HepG2 (cell line): ENCODE results near the gene TEAD4. TPM values are rescaled to one million over a fixed set of nuclear protein-coding genes. Genes with fewer than 3 reads are reported as not detected.

ENCODE experiments used
- ATAC-seq: fragments of 200-7000 bp; cut with Tn5 transposase; 3 replicates; pipeline ENCODE4 v1.9.1; 2020; ENCODE audit warnings: mild to moderate bottlenecking, moderate library complexity
- BruUV-seq: library from RNA; stranded (reverse); fragments of 400-500 nt; replicated peaks from 2 replicates; lab custom pipeline; 2021; lab: Mats Ljungman, UMichigan
- CTCF ChIA-PET: fragments of 300-600 bp; formaldehyde crosslinking; extraction: SDS; loops from one replicate; lab custom pipeline; 2021; ENCODE audit warnings: low total read pairs, inconsistent platforms, low intra/inter-chr PET ratio; lab: Yijun Ruan, JAX
- POLR2A ChIA-PET: fragments of 350-600 bp; sonication (Branson Sonifier 250); formaldehyde crosslinking; loops from one replicate; lab custom pipeline; 2020; ENCODE audit warnings: antibody characterized with exemption, inconsistent platforms; lab: Yijun Ruan, JAX
- DNase-seq: peaks from one replicate; pipeline ENCODE4 v3.0.0-alpha.2; 2015; ENCODE audit warnings: low spot score
- FAIRE-seq: peaks from 3 replicates; lab custom pipeline; 2011; peaks lifted over from hg19 to GRCh38; lab: Jason Lieb, UNC
- H2AFZ ChIP-seq: one replicate; pipeline ENCODE4 v1.6.1; 2011; ENCODE audit warnings: low read length, inconsistent platforms
- H3K27ac ChIP-seq: fragments of 300-600 bp; 3 replicates; pipeline ENCODE4 v1.8.0; 2011; ENCODE audit warnings: mixed run types, mild to moderate bottlenecking, mixed read lengths, low read length, inconsistent platforms; ENCODE audit not compliant: insufficient read depth; ENCODE audit errors: extremely low read length
- H3K27me3 ChIP-seq, 2 experiments: fragments of 200-600 bp in 1 of 2; 2 replicates in 1 of 2; 3 replicates in 1 of 2; pipeline versions ENCODE4 v1.6.0 to v1.8.0; 2011; ENCODE audit warnings: low read length in 2 of 2, mild to moderate bottlenecking in 2 of 2, moderate library complexity in 2 of 2, inconsistent platforms in 1 of 2; ENCODE audit not compliant: insufficient read depth in 2 of 2, control insufficient read depth in 1 of 2
- H3K36me3 ChIP-seq, 2 experiments: fragments of 200-600 bp in 1 of 2; replicated peaks in 1 of 2; 2 replicates in 1 of 2; 3 replicates in 1 of 2; pipeline versions ENCODE4 v1.5.1 to v1.8.0; 2011; ENCODE audit warnings: low read length in 2 of 2, inconsistent platforms in 1 of 2; ENCODE audit not compliant: insufficient read depth in 2 of 2, control insufficient read depth in 1 of 2
- H3K4me1 ChIP-seq: 2 replicates; pipeline ENCODE4 v1.5.1; 2012; ENCODE audit warnings: low read length, inconsistent platforms; ENCODE audit not compliant: insufficient read depth
- H3K4me2 ChIP-seq: 2 replicates; pipeline ENCODE4 v1.6.0; 2011; ENCODE audit warnings: low read depth, low read length, inconsistent platforms
- H3K4me3 ChIP-seq, 3 experiments: fragments of 200-600 bp in 1 of 3; sonication (generic), shearing (Covaris generic) in 1 of 3; replicated peaks in 1 of 3; 2 replicates each; pipeline ENCODE4 v1.5.1; 2011 to 2016; ENCODE audit warnings: low read length in 3 of 3, inconsistent platforms in 2 of 3, low read depth in 2 of 3, mild to moderate bottlenecking in 2 of 3, control low read depth in 1 of 3, mixed read lengths in 1 of 3; ENCODE audit not compliant: insufficient read depth in 1 of 3
- H3K79me2 ChIP-seq: one replicate; pipeline ENCODE4 v1.6.1; 2011; ENCODE audit warnings: low read length, inconsistent platforms; ENCODE audit not compliant: insufficient read depth
- H3K9ac ChIP-seq: 2 replicates; pipeline ENCODE4 v1.6.0; 2011; ENCODE audit warnings: mild to moderate bottlenecking, low read depth, low read length, inconsistent platforms; ENCODE audit not compliant: insufficient read depth
- H3K9me3 ChIP-seq: 2 replicates; pipeline ENCODE4 v1.5.1; 2012; ENCODE audit warnings: mild to moderate bottlenecking, low read length
- H4K20me1 ChIP-seq: 2 replicates; pipeline ENCODE4 v1.6.0; 2011; ENCODE audit warnings: inconsistent platforms, mild to moderate bottlenecking, low read length, moderate library complexity; ENCODE audit not compliant: insufficient read depth
- KDM5B ChIP-seq: sonication (generic); formaldehyde crosslinking; IDR thresholded peaks from 2 replicates; pipeline ENCODE4 v1.4.0; 2020; ENCODE audit warnings: missing genetic modification reagents, mild to moderate bottlenecking, borderline replicate concordance
- MAX ChIP-seq: IDR thresholded peaks from 2 replicates; pipeline ENCODE4 v1.6.1; 2012; ENCODE audit warnings: inconsistent platforms
- MAZ ChIP-seq, 2 experiments: sonication (generic) in 1 of 2; formaldehyde crosslinking in 1 of 2; IDR thresholded peaks; 2 replicates each; pipeline versions ENCODE4 v1.5.0 to v1.6.1; 2012 to 2020; ENCODE audit warnings: low read depth in 2 of 2, mild to moderate bottlenecking in 2 of 2, borderline replicate concordance in 1 of 2, improper control_type of control experiment in 1 of 2, low read length in 1 of 2, missing genetic modification reagents in 1 of 2, moderate library complexity in 1 of 2
- MXD1 ChIP-seq: sonication (generic); formaldehyde crosslinking; IDR thresholded peaks from 2 replicates; pipeline ENCODE4 v1.4.0; 2020; ENCODE audit warnings: mild to moderate bottlenecking, missing genetic modification reagents
- PHF21A ChIP-seq: sonication (generic); formaldehyde crosslinking; IDR thresholded peaks from 2 replicates; pipeline ENCODE4 v1.5.0; 2020; ENCODE audit warnings: mild to moderate bottlenecking, missing genetic modification reagents
- SALL1 ChIP-seq: sonication (generic); formaldehyde crosslinking; IDR thresholded peaks from 2 replicates; pipeline ENCODE4 v1.8.0; 2022; ENCODE audit warnings: mild to moderate bottlenecking, missing genetic modification reagents
- ZNF280D ChIP-seq: sonication (generic); formaldehyde crosslinking; IDR thresholded peaks from 2 replicates; pipeline ENCODE4 v1.5.1; 2020; ENCODE audit warnings: mild to moderate bottlenecking, missing genetic modification reagents
- ZNF670 ChIP-seq: sonication (generic); formaldehyde crosslinking; IDR thresholded peaks from 2 replicates; pipeline ENCODE4 v1.8.0; 2022; ENCODE audit warnings: mild to moderate bottlenecking, missing genetic modification reagents, borderline replicate concordance
- ZNF761 ChIP-seq: sonication (generic); formaldehyde crosslinking; conservative IDR thresholded peaks from 2 replicates; pipeline ENCODE4 v1.4.0; 2020; ENCODE audit warnings: mild to moderate bottlenecking, missing genetic modification reagents
- ZSCAN21 ChIP-seq: sonication (generic); formaldehyde crosslinking; IDR thresholded peaks from 2 replicates; pipeline ENCODE4 v1.8.0; 2022; ENCODE audit warnings: mild to moderate bottlenecking, missing genetic modification reagents, moderate library complexity, borderline replicate concordance
- WGBS: methylation state at CpG from one replicate; pipeline ENCODE4 v1.1.6; 2017; ENCODE audit warnings: low lambda C conversion rate; 5-methylcytosine and 5-hydroxymethylcytosine counted together
- in situ Hi-C: cut with HindIII; loops from 2 replicates; pipeline ENCODE4 v1.10.0; 2017; ENCODE audit warnings: low pct_unique_long_range_greater_than_20kb; ENCODE audit not compliant: extremely low pct_ligation_motif_present
- intact Hi-C: fragments of 100-400 bp; cut with micrococcal nuclease; formaldehyde crosslinking; loops from one replicate; pipeline ENCODE4 v1.10.0; 2022; ENCODE audit not compliant: unreplicated experiment
- polyA plus RNA-seq, 8 experiments: library from polyadenylated mRNA; depleted of rRNA in 3 of 8; stranded (reverse) in 7 of 8; unstranded in 1 of 8; fragments of >200 nt; fragmentation: Illumina TruSeq in 4 of 8; extraction: Trizol in 4 of 8; gene quantifications; 2 replicates each; pipeline versions ENCODE4 v1.2.1 to v1.2.3, GENCODE V29; 2011 to 2016; ENCODE audit warnings: low read depth in 4 of 8, missing spikeins in 1 of 8, mixed read lengths in 1 of 8; ENCODE audit not compliant: insufficient read depth in 1 of 8
- total RNA-seq, 5 experiments: library from RNA; depleted of rRNA; stranded (reverse); fragments of >200 nt; fragmentation: Illumina TruSeq; extraction: Trizol; gene quantifications; 2 replicates each; pipeline ENCODE4 v1.2.3, GENCODE V29; 2016; ENCODE audit warnings: low read depth in 1 of 5
- TF ChIP-seq, protein P1 (sequence below): sonication (generic); formaldehyde crosslinking; IDR thresholded peaks from 2 replicates; pipeline ENCODE4 v1.5.0; 2020; ENCODE audit warnings: mild to moderate bottlenecking, missing genetic modification reagents, borderline replicate concordance
- TF ChIP-seq, protein P2 (sequence below): sonication (generic); formaldehyde crosslinking; IDR thresholded peaks from 2 replicates; pipeline ENCODE4 v1.5.1; 2020; ENCODE audit warnings: mild to moderate bottlenecking, moderate library complexity, missing genetic modification reagents

The TEAD4 gene
- total and polyA plus RNA-seq, 2 of the 13 experiments (the other 11 are each of a cell fraction or from before 2014, with no cell fraction given) = 45.0 to 69.4 TPM

- Histone ChIP-seq H3K9me3 (no peaks in the 10 kb centered on the region), H3K27me3 (no peaks in the 10 kb centered on the region; a peak in 2 of 5 replicates), H3K36me3 (no peaks in the 10 kb centered on the region), H4K20me1 (no peaks in the 10 kb centered on the region), H3K4me1 (peaks cover 29% of the 10 kb centered on the region), H3K9ac (no peak overlapping the region), H2AFZ (no peak overlapping the region), H3K4me2 (peak overlapping the region; percentile 60), H3K27ac (no peak overlapping the region), H3K4me3 (peak overlapping the region in 1 of 3 experiments; percentile 37; a peak in 1 of 6 replicates), H3K79me2 (no peaks in the 10 kb centered on the region)
- in situ Hi-C loops (no loop called here), intact Hi-C loops (no loop called here)
- ChIA-PET CTCF (no interaction called here), POLR2A (no interaction called here)
- 17% methylated on average over 7 of the region's 11 CpGs for WGBS
- BruUV-seq = no TSS peak
- peak; percentile 72 for ATAC-seq
- no peak for DNase-seq
- FAIRE-seq = peak; percentile 26
- TF ChIP-seq, protein P1, sequence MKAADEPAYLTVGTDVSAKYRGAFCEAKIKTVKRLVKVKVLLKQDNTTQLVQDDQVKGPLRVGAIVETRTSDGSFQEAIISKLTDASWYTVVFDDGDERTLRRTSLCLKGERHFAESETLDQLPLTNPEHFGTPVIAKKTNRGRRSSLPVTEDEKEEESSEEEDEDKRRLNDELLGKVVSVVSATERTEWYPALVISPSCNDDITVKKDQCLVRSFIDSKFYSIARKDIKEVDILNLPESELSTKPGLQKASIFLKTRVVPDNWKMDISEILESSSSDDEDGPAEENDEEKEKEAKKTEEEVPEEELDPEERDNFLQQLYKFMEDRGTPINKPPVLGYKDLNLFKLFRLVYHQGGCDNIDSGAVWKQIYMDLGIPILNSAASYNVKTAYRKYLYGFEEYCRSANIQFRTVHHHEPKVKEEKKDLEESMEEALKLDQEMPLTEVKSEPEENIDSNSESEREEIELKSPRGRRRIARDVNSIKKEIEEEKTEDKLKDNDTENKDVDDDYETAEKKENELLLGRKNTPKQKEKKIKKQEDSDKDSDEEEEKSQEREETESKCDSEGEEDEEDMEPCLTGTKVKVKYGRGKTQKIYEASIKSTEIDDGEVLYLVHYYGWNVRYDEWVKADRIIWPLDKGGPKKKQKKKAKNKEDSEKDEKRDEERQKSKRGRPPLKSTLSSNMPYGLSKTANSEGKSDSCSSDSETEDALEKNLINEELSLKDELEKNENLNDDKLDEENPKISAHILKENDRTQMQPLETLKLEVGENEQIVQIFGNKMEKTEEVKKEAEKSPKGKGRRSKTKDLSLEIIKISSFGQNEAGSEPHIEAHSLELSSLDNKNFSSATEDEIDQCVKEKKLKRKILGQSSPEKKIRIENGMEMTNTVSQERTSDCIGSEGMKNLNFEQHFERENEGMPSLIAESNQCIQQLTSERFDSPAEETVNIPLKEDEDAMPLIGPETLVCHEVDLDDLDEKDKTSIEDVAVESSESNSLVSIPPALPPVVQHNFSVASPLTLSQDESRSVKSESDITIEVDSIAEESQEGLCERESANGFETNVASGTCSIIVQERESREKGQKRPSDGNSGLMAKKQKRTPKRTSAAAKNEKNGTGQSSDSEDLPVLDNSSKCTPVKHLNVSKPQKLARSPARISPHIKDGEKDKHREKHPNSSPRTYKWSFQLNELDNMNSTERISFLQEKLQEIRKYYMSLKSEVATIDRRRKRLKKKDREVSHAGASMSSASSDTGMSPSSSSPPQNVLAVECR (CRISPR knock-in tag) = 0 out of 2 replicates have a peak, but pooled peaks have one; percentile 44
- no peak for TF ChIP-seq MXD1 (CRISPR knock-in tag)
- 0 out of 2 replicates have a peak, but pooled peaks have one; percentile 29 for TF ChIP-seq PHF21A (CRISPR knock-in tag)
- no peak for TF ChIP-seq MAZ (IDR thresholded peaks at IDR 0.05; ENCODE audit: borderline replicate concordance, low read depth, low read length)
- TF ChIP-seq MAZ (CRISPR knock-in tag; IDR thresholded peaks at IDR 0.05; ENCODE audit: low read depth) = no peak
- no peak for TF ChIP-seq ZNF761
- peak; percentile 47; the same call in 1 of the 2 replicates for TF ChIP-seq MAX
- TF ChIP-seq KDM5B = peak; percentile 25; the same call in 1 of the 2 replicates
- TF ChIP-seq ZNF670 (CRISPR knock-in tag) = peak; percentile 53; the same call in 1 of the 2 replicates
- no peak for TF ChIP-seq ZNF280D (CRISPR knock-in tag)
- no peak for TF ChIP-seq ZSCAN21 (CRISPR knock-in tag)
- TF ChIP-seq, protein P2, sequence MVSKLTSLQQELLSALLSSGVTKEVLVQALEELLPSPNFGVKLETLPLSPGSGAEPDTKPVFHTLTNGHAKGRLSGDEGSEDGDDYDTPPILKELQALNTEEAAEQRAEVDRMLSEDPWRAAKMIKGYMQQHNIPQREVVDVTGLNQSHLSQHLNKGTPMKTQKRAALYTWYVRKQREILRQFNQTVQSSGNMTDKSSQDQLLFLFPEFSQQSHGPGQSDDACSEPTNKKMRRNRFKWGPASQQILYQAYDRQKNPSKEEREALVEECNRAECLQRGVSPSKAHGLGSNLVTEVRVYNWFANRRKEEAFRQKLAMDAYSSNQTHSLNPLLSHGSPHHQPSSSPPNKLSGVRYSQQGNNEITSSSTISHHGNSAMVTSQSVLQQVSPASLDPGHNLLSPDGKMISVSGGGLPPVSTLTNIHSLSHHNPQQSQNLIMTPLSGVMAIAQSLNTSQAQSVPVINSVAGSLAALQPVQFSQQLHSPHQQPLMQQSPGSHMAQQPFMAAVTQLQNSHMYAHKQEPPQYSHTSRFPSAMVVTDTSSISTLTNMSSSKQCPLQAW (CRISPR knock-in tag) = peak; percentile 12
- no peak for TF ChIP-seq SALL1 (CRISPR knock-in tag)
These were observed 90.5 kb downstream of the TEAD4 start for GRCh38 chr12:3049611-3050249.
